GM23338 (cell line): ENCODE measurements around the gene GLRA2. TPM values are rescaled to one million over a fixed set of nuclear protein-coding genes. Genes with fewer than 3 reads are reported as not detected.

Source experiments
- ATAC-seq: fragments of 200-7000 bp; cut with Tn5 transposase; 3 replicates; pipeline ENCODE4 v1.9.1; 2020
- DNase-seq: peaks from one replicate; pipeline ENCODE4 v3.0.0-alpha.2; 2015; ENCODE audit warnings: low spot score
- H2AFZ ChIP-seq: fragments of 200-600 bp; sonication (generic); 2 replicates; pipeline ENCODE4 v1.8.0; 2016; ENCODE audit warnings: antibody characterized with exemption, mild to moderate bottlenecking, moderate library complexity
- H3F3A ChIP-seq: fragments of 200-600 bp; sonication (generic); replicated peaks from 2 replicates; pipeline ENCODE4 v1.8.0; 2017; ENCODE audit warnings: antibody characterized with exemption, mixed run types, low read depth
- H3K27ac ChIP-seq: fragments of 200-600 bp; sonication (generic); 2 replicates; pipeline ENCODE4 v1.6.1; 2016; ENCODE audit warnings: low read depth
- H3K27me3 ChIP-seq: fragments of 200-600 bp; sonication (generic); 2 replicates; pipeline ENCODE4 v1.8.0; 2016; ENCODE audit warnings: mild to moderate bottlenecking, mixed run types, moderate library complexity; ENCODE audit not compliant: insufficient read depth
- H3K36me3 ChIP-seq: fragments of 200-600 bp; sonication (generic); 2 replicates; pipeline ENCODE4 v1.8.0; 2016; ENCODE audit warnings: mild to moderate bottlenecking; ENCODE audit not compliant: insufficient read depth
- H3K4me1 ChIP-seq: fragments of 200-600 bp; sonication (generic); 2 replicates; pipeline ENCODE4 v1.8.0; 2016; ENCODE audit warnings: mild to moderate bottlenecking, moderate library complexity; ENCODE audit not compliant: insufficient read depth
- H3K4me2 ChIP-seq: fragments of 200-600 bp; sonication (generic); 2 replicates; pipeline ENCODE4 v1.7.1; 2017; ENCODE audit warnings: mixed run types
- H3K4me3 ChIP-seq: fragments of 200-600 bp; sonication (generic); 2 replicates; pipeline ENCODE4 v1.6.1; 2016; ENCODE audit warnings: mixed run types
- H3K79me2 ChIP-seq: fragments of 200-600 bp; sonication (generic); replicated peaks from 2 replicates; pipeline ENCODE4 v1.8.0; 2017; ENCODE audit warnings: mild to moderate bottlenecking; ENCODE audit not compliant: insufficient read depth
- H3K9me2 ChIP-seq: fragments of 200-600 bp; sonication (generic); 2 replicates; pipeline ENCODE4 v1.8.0; 2017; ENCODE audit not compliant: insufficient read depth
- H4K20me1 ChIP-seq: fragments of 200-600 bp; sonication (generic); replicated peaks from 2 replicates; pipeline ENCODE4 v1.8.0; 2017; ENCODE audit warnings: mild to moderate bottlenecking; ENCODE audit not compliant: insufficient read depth
- H3K27ac Mint-ChIP-seq: 2 replicates; pipeline ENCODE4 v1.8.0; 2020; ENCODE audit warnings: inconsistent platforms, mild to moderate bottlenecking, moderate library complexity, mixed read lengths
- H3K27me3 Mint-ChIP-seq: 3 replicates; pipeline ENCODE4 v1.8.0; 2022; ENCODE audit warnings: low read depth, mild to moderate bottlenecking, moderate library complexity, mixed read lengths, inconsistent platforms; ENCODE audit not compliant: insufficient read depth, poor library complexity
- H3K36me3 Mint-ChIP-seq: 3 replicates; pipeline ENCODE4 v1.8.0; 2021; ENCODE audit warnings: low read depth, mild to moderate bottlenecking, inconsistent platforms, moderate library complexity, mixed read lengths
- H3K4me1 Mint-ChIP-seq: 3 replicates; pipeline ENCODE4 v1.8.0; 2020; ENCODE audit warnings: mild to moderate bottlenecking, inconsistent platforms, mixed read lengths
- H3K4me3 Mint-ChIP-seq: 3 replicates; pipeline ENCODE4 v1.8.0; 2021; ENCODE audit warnings: moderate library complexity, mild to moderate bottlenecking, inconsistent platforms, mixed read lengths
- H3K9me3 Mint-ChIP-seq: 3 replicates; pipeline ENCODE4 v1.8.0; 2020; ENCODE audit warnings: moderate library complexity, mild to moderate bottlenecking, inconsistent platforms, mixed read lengths
- CREB1 ChIP-seq: fragments of 250-450 bp; sonication (Bioruptor Pico); IDR thresholded peaks from 2 replicates; pipeline ENCODE4 v1.5.0; 2020; ENCODE audit warnings: low read depth, mild to moderate bottlenecking, moderate library complexity
- EZH2 ChIP-seq: fragments of 200-600 bp; sonication (generic); IDR thresholded peaks from one replicate; pipeline ENCODE4 v1.8.0; 2017; ENCODE audit warnings: antibody characterized with exemption, mild to moderate bottlenecking, low read depth; ENCODE audit not compliant: unreplicated experiment
- EZH2phosphoT487 ChIP-seq: fragments of 200-600 bp; sonication (generic); IDR thresholded peaks from one replicate; pipeline ENCODE4 v1.8.1; 2018; ENCODE audit warnings: antibody characterized with exemption; ENCODE audit not compliant: unreplicated experiment
- JUNB ChIP-seq: IDR thresholded peaks from one replicate; pipeline ENCODE4 v1.6.1; 2016; ENCODE audit warnings: antibody characterized with exemption; ENCODE audit not compliant: unreplicated experiment
- NANOG ChIP-seq: IDR thresholded peaks from 2 replicates; pipeline ENCODE4 v1.6.1; 2016; ENCODE audit warnings: antibody characterized with exemption, borderline replicate concordance
- POLR2AphosphoS5 ChIP-seq: IDR thresholded peaks from 2 replicates; pipeline ENCODE4 v1.6.1; 2016; ENCODE audit warnings: antibody characterized with exemption, low read depth
- STAT1 ChIP-seq: IDR thresholded peaks from one replicate; pipeline ENCODE4 v1.6.1; 2016; ENCODE audit warnings: antibody characterized with exemption; ENCODE audit not compliant: unreplicated experiment
- ZNF114 ChIP-seq: fragments of 250-450 bp; sonication (Bioruptor Pico); IDR thresholded peaks from 2 replicates; pipeline ENCODE4 v1.5.0; 2020; ENCODE audit warnings: mild to moderate bottlenecking, moderate library complexity
- ZNF331 ChIP-seq: fragments of 250-450 bp; sonication (Bioruptor Pico); IDR thresholded peaks from 2 replicates; pipeline ENCODE4 v1.5.0; 2020; ENCODE audit warnings: low read depth, mild to moderate bottlenecking, moderate library complexity
- polyA plus RNA-seq: library from polyadenylated mRNA; unstranded; fragments of >200 nt; fragmentation: Nextera tagmentation; extraction: Ambion mirVana; gene quantifications from 2 replicates; pipeline ENCODE4 v1.2.1, GENCODE V29; 2016
- total RNA-seq: library from RNA; depleted of rRNA; stranded (reverse); fragments of >200 nt; shearing (Covaris generic); gene quantifications from 2 replicates; pipeline ENCODE4 v1.2.3, GENCODE V29; 2014
- TF ChIP-seq, protein P1 (sequence below): IDR thresholded peaks from 2 replicates; pipeline ENCODE4 v1.6.1; 2016; ENCODE audit warnings: antibody characterized with exemption
- TF ChIP-seq, protein P2 (sequence below): fragments of 250-450 bp; sonication (Bioruptor Pico); IDR thresholded peaks from 2 replicates; pipeline ENCODE4 v1.5.0; 2020; ENCODE audit warnings: mild to moderate bottlenecking, moderate library complexity
- TF ChIP-seq, protein P3 (sequence below), 2 experiments: fragments of 200-600 bp in 1 of 2; sonication (generic) in 1 of 2; conservative IDR thresholded peaks; 2 replicates each; pipeline versions ENCODE4 v1.5.1 to v1.6.1; 2016 to 2017; ENCODE audit warnings: antibody characterized with exemption in 2 of 2, low read depth in 2 of 2, mild to moderate bottlenecking in 2 of 2, moderate library complexity in 1 of 2
- TF ChIP-seq, protein P4 (sequence below): IDR thresholded peaks from one replicate; pipeline ENCODE4 v1.6.1; 2018; ENCODE audit warnings: antibody characterized with exemption; ENCODE audit not compliant: unreplicated experiment

The GLRA2 gene
- total and polyA plus RNA-seq, 2 experiments from 2014 or later, result not detected

DNA sequence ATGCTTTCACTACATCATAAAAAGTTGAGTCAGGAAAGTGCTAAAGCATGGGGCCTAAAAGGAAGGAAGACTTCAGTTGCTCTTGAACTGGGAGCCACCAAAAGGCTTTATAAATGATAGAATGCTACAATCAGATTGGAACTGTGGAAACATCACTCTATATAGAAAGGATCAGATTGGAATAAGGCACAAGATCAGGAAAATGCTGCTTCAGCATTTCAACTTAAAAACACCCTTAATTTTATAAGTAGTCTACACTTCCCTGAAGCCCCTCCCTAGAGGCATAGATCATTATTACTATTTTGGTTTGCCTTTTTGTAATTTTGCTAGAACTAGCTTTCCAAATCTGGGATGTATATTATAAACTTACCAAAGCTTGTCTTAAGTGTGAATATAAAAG is 172.8 kb downstream of the GLRA2 start:
- Histone ChIP-seq H3K4me3 (no peak overlapping the region), H3K4me1 (no peaks in the 10 kb centered on the region), H4K20me1 (no peaks in the 10 kb centered on the region), H3K27me3 (no peaks in the 10 kb centered on the region), H3K79me2 (no peaks in the 10 kb centered on the region), H3K36me3 (no peaks in the 10 kb centered on the region), H3F3A (no peaks in the 10 kb centered on the region), H3K4me2 (no peak overlapping the region), H3K27ac (no peak overlapping the region), H2AFZ (no peak overlapping the region), H3K9me2 (no peaks in the 10 kb centered on the region)
- no peaks in the 10 kb centered on the region for H3K4me1 Mint-ChIP-seq
- peaks cover 2% of the 10 kb centered on the region for H3K27me3 Mint-ChIP-seq
- H3K27ac Mint-ChIP-seq, result no peak overlapping the region
- no peak for TF ChIP-seq STAT1
- TF ChIP-seq, protein P1, sequence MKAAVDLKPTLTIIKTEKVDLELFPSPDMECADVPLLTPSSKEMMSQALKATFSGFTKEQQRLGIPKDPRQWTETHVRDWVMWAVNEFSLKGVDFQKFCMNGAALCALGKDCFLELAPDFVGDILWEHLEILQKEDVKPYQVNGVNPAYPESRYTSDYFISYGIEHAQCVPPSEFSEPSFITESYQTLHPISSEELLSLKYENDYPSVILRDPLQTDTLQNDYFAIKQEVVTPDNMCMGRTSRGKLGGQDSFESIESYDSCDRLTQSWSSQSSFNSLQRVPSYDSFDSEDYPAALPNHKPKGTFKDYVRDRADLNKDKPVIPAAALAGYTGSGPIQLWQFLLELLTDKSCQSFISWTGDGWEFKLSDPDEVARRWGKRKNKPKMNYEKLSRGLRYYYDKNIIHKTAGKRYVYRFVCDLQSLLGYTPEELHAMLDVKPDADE, result no peak
- TF ChIP-seq, protein P2, sequence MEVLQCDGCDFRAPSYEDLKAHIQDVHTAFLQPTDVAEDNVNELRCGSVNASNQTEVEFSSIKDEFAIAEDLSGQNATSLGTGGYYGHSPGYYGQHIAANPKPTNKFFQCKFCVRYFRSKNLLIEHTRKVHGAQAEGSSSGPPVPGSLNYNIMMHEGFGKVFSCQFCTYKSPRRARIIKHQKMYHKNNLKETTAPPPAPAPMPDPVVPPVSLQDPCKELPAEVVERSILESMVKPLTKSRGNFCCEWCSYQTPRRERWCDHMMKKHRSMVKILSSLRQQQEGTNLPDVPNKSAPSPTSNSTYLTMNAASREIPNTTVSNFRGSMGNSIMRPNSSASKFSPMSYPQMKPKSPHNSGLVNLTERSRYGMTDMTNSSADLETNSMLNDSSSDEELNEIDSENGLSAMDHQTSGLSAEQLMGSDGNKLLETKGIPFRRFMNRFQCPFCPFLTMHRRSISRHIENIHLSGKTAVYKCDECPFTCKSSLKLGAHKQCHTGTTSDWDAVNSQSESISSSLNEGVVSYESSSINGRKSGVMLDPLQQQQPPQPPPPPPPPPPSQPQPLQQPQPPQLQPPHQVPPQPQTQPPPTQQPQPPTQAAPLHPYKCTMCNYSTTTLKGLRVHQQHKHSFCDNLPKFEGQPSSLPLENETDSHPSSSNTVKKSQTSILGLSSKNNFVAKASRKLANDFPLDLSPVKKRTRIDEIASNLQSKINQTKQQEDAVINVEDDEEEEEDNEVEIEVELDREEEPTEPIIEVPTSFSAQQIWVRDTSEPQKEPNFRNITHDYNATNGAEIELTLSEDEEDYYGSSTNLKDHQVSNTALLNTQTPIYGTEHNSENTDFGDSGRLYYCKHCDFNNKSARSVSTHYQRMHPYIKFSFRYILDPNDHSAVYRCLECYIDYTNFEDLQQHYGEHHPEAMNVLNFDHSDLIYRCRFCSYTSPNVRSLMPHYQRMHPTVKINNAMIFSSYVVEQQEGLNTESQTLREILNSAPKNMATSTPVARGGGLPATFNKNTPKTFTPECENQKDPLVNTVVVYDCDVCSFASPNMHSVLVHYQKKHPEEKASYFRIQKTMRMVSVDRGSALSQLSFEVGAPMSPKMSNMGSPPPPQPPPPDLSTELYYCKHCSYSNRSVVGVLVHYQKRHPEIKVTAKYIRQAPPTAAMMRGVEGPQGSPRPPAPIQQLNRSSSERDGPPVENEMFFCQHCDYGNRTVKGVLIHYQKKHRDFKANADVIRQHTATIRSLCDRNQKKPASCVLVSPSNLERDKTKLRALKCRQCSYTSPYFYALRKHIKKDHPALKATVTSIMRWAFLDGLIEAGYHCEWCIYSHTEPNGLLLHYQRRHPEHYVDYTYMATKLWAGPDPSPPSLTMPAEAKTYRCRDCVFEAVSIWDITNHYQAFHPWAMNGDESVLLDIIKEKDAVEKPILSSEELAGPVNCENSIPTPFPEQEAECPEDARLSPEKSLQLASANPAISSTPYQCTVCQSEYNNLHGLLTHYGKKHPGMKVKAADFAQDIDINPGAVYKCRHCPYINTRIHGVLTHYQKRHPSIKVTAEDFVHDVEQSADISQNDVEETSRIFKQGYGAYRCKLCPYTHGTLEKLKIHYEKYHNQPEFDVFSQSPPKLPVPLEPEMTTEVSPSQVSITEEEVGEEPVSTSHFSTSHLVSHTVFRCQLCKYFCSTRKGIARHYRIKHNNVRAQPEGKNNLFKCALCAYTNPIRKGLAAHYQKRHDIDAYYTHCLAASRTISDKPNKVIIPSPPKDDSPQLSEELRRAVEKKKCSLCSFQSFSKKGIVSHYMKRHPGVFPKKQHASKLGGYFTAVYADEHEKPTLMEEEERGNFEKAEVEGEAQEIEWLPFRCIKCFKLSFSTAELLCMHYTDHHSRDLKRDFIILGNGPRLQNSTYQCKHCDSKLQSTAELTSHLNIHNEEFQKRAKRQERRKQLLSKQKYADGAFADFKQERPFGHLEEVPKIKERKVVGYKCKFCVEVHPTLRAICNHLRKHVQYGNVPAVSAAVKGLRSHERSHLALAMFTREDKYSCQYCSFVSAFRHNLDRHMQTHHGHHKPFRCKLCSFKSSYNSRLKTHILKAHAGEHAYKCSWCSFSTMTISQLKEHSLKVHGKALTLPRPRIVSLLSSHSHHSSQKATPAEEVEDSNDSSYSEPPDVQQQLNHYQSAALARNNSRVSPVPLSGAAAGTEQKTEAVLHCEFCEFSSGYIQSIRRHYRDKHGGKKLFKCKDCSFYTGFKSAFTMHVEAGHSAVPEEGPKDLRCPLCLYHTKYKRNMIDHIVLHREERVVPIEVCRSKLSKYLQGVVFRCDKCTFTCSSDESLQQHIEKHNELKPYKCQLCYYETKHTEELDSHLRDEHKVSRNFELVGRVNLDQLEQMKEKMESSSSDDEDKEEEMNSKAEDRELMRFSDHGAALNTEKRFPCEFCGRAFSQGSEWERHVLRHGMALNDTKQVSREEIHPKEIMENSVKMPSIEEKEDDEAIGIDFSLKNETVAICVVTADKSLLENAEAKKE (CRISPR knock-in tag), result no peak
- no peak for TF ChIP-seq EZH2
- TF ChIP-seq, protein P3, sequence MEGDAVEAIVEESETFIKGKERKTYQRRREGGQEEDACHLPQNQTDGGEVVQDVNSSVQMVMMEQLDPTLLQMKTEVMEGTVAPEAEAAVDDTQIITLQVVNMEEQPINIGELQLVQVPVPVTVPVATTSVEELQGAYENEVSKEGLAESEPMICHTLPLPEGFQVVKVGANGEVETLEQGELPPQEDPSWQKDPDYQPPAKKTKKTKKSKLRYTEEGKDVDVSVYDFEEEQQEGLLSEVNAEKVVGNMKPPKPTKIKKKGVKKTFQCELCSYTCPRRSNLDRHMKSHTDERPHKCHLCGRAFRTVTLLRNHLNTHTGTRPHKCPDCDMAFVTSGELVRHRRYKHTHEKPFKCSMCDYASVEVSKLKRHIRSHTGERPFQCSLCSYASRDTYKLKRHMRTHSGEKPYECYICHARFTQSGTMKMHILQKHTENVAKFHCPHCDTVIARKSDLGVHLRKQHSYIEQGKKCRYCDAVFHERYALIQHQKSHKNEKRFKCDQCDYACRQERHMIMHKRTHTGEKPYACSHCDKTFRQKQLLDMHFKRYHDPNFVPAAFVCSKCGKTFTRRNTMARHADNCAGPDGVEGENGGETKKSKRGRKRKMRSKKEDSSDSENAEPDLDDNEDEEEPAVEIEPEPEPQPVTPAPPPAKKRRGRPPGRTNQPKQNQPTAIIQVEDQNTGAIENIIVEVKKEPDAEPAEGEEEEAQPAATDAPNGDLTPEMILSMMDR (conservative IDR thresholded peaks at IDR 0.05; ENCODE audit: low read depth in 2 of 2), result no peak
- TF ChIP-seq EZH2phosphoT487, result no peak
- no peak for TF ChIP-seq CREB1 (CRISPR knock-in tag)
- no peak for TF ChIP-seq NANOG
- TF ChIP-seq POLR2AphosphoS5, result no peak
- no peak for TF ChIP-seq JUNB
- TF ChIP-seq ZNF331 (CRISPR knock-in tag), result no peak
- TF ChIP-seq, protein P4, sequence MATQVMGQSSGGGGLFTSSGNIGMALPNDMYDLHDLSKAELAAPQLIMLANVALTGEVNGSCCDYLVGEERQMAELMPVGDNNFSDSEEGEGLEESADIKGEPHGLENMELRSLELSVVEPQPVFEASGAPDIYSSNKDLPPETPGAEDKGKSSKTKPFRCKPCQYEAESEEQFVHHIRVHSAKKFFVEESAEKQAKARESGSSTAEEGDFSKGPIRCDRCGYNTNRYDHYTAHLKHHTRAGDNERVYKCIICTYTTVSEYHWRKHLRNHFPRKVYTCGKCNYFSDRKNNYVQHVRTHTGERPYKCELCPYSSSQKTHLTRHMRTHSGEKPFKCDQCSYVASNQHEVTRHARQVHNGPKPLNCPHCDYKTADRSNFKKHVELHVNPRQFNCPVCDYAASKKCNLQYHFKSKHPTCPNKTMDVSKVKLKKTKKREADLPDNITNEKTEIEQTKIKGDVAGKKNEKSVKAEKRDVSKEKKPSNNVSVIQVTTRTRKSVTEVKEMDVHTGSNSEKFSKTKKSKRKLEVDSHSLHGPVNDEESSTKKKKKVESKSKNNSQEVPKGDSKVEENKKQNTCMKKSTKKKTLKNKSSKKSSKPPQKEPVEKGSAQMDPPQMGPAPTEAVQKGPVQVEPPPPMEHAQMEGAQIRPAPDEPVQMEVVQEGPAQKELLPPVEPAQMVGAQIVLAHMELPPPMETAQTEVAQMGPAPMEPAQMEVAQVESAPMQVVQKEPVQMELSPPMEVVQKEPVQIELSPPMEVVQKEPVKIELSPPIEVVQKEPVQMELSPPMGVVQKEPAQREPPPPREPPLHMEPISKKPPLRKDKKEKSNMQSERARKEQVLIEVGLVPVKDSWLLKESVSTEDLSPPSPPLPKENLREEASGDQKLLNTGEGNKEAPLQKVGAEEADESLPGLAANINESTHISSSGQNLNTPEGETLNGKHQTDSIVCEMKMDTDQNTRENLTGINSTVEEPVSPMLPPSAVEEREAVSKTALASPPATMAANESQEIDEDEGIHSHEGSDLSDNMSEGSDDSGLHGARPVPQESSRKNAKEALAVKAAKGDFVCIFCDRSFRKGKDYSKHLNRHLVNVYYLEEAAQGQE, result no peak
- no peak for TF ChIP-seq ZNF114
- H3K36me3 Mint-ChIP-seq, result no peaks in the 10 kb centered on the region
- ATAC-seq (no peak), DNase-seq (no peak)
- no peaks in the 10 kb centered on the region for H3K9me3 Mint-ChIP-seq
- no peak overlapping the region for H3K4me3 Mint-ChIP-seq
